ENCODE data around the gene PRRT1B.

DNA sequence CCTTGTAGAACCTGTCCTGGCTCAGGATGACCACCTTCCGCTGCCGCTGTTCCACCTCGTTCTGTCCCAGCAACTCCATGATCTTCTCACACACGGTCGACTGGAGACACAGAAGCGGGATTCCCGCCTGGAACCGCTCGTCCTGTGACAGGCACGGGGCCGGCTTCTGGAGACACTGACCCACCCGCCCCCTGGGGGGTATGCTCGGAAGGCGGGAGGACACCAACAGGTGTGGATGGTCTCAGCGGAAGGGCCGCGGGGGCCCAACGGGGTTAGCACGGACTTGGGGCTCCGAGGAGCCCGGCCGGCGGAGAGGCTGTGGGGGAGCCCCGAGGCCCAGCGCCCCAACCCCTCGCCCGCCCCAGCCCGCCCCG is 14.8 kb upstream of the PRRT1B start:
- no peak for TF ChIP-seq EZH2 (IDR thresholded peaks at IDR 0.05; ENCODE audit: borderline replicate concordance, low read length)
- no peak for TF ChIP-seq CTCF (IDR thresholded peaks at IDR 0.05; ENCODE audit: low read length)

Measured in OCI-LY1 (cell line).